Astrocyte (in vitro differentiated cells and primary cell): ENCODE measurements around the gene KRT6C. TPM values are rescaled to one million over a fixed set of nuclear protein-coding genes. Genes with fewer than 3 reads are reported as not detected.
A peak's percentile ranks its signal among the peaks of the same experiment; 100 is the strongest.

Experiments used
- DNase-seq: peaks from one replicate; pipeline ENCODE4 v3.0.0-alpha.2; 2010; ENCODE audit warnings: low read depth
- FAIRE-seq: peaks from 2 replicates; lab custom pipeline; 2011; peaks lifted over from hg19 to GRCh38; lab: Jason Lieb, UNC
- H2AFZ ChIP-seq: 2 replicates; pipeline ENCODE4 v1.6.0; 2012; ENCODE audit warnings: low read depth, low read length, inconsistent platforms
- H3K27ac ChIP-seq: 2 replicates; pipeline ENCODE4 v1.5.1; 2011; ENCODE audit warnings: low read depth, low read length, inconsistent platforms
- H3K27me3 ChIP-seq: 2 replicates; pipeline ENCODE4 v1.6.0; 2011; ENCODE audit warnings: low read length, inconsistent platforms; ENCODE audit not compliant: insufficient read depth
- H3K36me3 ChIP-seq: 2 replicates; pipeline ENCODE4 v1.5.1; 2011; ENCODE audit warnings: low read length, inconsistent platforms; ENCODE audit not compliant: insufficient read depth
- H3K4me1 ChIP-seq: 2 replicates; pipeline ENCODE4 v1.5.1; 2011; ENCODE audit warnings: low read length, inconsistent platforms; ENCODE audit not compliant: insufficient read depth
- H3K4me2 ChIP-seq: 2 replicates; pipeline ENCODE4 v1.6.0; 2012; ENCODE audit warnings: low read length, inconsistent platforms
- H3K4me3 ChIP-seq: 2 replicates; pipeline ENCODE4 v1.5.1; 2011; ENCODE audit warnings: low read depth, mild to moderate bottlenecking, low read length, inconsistent platforms; ENCODE audit not compliant: insufficient read depth
- H3K79me2 ChIP-seq: 2 replicates; pipeline ENCODE4 v1.6.0; 2012; ENCODE audit warnings: mild to moderate bottlenecking, low read length, inconsistent platforms; ENCODE audit not compliant: insufficient read depth
- H3K9ac ChIP-seq: 2 replicates; pipeline ENCODE4 v1.6.0; 2012; ENCODE audit warnings: mild to moderate bottlenecking, low read length, inconsistent platforms
- H3K9me3 ChIP-seq: 2 replicates; pipeline ENCODE4 v1.5.1; 2012; ENCODE audit warnings: low read depth, mild to moderate bottlenecking, low read length, inconsistent platforms; ENCODE audit not compliant: insufficient read depth
- H4K20me1 ChIP-seq: 2 replicates; pipeline ENCODE4 v1.6.0; 2012; ENCODE audit warnings: low read length, inconsistent platforms; ENCODE audit not compliant: insufficient read depth
- H3K27ac Mint-ChIP-seq: one replicate; pipeline ENCODE4 v1.8.0; 2021; ENCODE audit warnings: mild to moderate bottlenecking, mixed read lengths; ENCODE audit not compliant: unreplicated experiment
- H3K27me3 Mint-ChIP-seq: one replicate; pipeline ENCODE4 v1.8.0; 2021; ENCODE audit warnings: low read depth, mixed read lengths; ENCODE audit not compliant: unreplicated experiment
- H3K36me3 Mint-ChIP-seq: one replicate; pipeline ENCODE4 v1.8.0; 2021; ENCODE audit warnings: low read depth, mixed read lengths; ENCODE audit not compliant: unreplicated experiment
- H3K4me1 Mint-ChIP-seq: one replicate; pipeline ENCODE4 v1.8.0; 2021; ENCODE audit warnings: low read depth, mixed read lengths; ENCODE audit not compliant: unreplicated experiment
- H3K4me3 Mint-ChIP-seq: one replicate; pipeline ENCODE4 v1.8.0; 2021; ENCODE audit warnings: mild to moderate bottlenecking, moderate library complexity, mixed read lengths; ENCODE audit not compliant: unreplicated experiment
- H3K9me3 Mint-ChIP-seq: one replicate; pipeline ENCODE4 v1.8.0; 2021; ENCODE audit warnings: mild to moderate bottlenecking, mixed read lengths; ENCODE audit not compliant: unreplicated experiment
- EZH2 ChIP-seq: IDR thresholded peaks from 2 replicates; pipeline ENCODE4 v1.6.1; 2012; ENCODE audit warnings: mild to moderate bottlenecking, low read length, inconsistent platforms; ENCODE audit not compliant: insufficient read depth
- total RNA-seq: library from RNA; stranded (reverse); gene quantifications from 2 replicates; pipeline ENCODE4 v1.2.1, GENCODE V29; 2021
- TF ChIP-seq, protein P1 (sequence below): IDR thresholded peaks from 2 replicates; pipeline ENCODE4 v1.5.1; 2011; ENCODE audit warnings: low read depth, mild to moderate bottlenecking, inconsistent platforms, low read length, moderate library complexity; ENCODE audit not compliant: insufficient read depth

The KRT6C gene
- total RNA-seq, 1 donor from 2014 or later, result not detected

DNA sequence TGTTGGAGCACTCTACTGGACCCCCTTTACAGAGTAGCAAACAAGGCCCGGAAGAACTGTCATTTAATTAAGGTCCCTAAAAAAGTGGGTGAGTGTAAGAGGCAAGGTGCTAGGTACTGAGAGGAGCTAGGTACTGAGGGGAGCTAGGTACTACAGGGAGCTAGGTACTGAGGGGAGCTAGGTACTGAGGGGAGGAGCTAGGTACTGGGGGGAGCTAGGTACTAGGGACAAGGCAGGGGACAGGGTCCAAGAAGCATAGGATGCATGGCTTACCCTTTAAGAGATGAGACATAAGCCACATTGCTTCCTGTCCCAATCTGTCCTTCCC, 41.7 kb upstream of the KRT6C start:
- H3K9ac ChIP-seq, result no peak overlapping the region
- FAIRE-seq (no peak), DNase-seq (no peak)
- no peak overlapping the region for H2AFZ ChIP-seq
- no peak overlapping the region for H3K27ac ChIP-seq
- H3K27ac Mint-ChIP-seq, result peak overlapping the region; percentile 27
- H3K9me3 ChIP-seq, result no peaks in the 10 kb centered on the region
- no peaks in the 10 kb centered on the region for H3K36me3 ChIP-seq
- H3K79me2 ChIP-seq, result no peaks in the 10 kb centered on the region
- H3K4me2 ChIP-seq, result no peak overlapping the region
- H3K27me3 Mint-ChIP-seq, result peaks cover 49% of the 10 kb centered on the region
- H3K27me3 ChIP-seq, result peaks cover 8% of the 10 kb centered on the region
- H4K20me1 ChIP-seq, result no peaks in the 10 kb centered on the region
- no peaks in the 10 kb centered on the region for H3K9me3 Mint-ChIP-seq
- H3K4me1 ChIP-seq, result no peaks in the 10 kb centered on the region
- H3K4me3 Mint-ChIP-seq, result no peak overlapping the region
- H3K4me1 Mint-ChIP-seq, result no peaks in the 10 kb centered on the region
- H3K36me3 Mint-ChIP-seq, result peaks cover 3% of the 10 kb centered on the region
- TF ChIP-seq, protein P1, sequence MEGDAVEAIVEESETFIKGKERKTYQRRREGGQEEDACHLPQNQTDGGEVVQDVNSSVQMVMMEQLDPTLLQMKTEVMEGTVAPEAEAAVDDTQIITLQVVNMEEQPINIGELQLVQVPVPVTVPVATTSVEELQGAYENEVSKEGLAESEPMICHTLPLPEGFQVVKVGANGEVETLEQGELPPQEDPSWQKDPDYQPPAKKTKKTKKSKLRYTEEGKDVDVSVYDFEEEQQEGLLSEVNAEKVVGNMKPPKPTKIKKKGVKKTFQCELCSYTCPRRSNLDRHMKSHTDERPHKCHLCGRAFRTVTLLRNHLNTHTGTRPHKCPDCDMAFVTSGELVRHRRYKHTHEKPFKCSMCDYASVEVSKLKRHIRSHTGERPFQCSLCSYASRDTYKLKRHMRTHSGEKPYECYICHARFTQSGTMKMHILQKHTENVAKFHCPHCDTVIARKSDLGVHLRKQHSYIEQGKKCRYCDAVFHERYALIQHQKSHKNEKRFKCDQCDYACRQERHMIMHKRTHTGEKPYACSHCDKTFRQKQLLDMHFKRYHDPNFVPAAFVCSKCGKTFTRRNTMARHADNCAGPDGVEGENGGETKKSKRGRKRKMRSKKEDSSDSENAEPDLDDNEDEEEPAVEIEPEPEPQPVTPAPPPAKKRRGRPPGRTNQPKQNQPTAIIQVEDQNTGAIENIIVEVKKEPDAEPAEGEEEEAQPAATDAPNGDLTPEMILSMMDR, result no peak
- no peak for TF ChIP-seq EZH2
- no peak overlapping the region for H3K4me3 ChIP-seq

DNA sequence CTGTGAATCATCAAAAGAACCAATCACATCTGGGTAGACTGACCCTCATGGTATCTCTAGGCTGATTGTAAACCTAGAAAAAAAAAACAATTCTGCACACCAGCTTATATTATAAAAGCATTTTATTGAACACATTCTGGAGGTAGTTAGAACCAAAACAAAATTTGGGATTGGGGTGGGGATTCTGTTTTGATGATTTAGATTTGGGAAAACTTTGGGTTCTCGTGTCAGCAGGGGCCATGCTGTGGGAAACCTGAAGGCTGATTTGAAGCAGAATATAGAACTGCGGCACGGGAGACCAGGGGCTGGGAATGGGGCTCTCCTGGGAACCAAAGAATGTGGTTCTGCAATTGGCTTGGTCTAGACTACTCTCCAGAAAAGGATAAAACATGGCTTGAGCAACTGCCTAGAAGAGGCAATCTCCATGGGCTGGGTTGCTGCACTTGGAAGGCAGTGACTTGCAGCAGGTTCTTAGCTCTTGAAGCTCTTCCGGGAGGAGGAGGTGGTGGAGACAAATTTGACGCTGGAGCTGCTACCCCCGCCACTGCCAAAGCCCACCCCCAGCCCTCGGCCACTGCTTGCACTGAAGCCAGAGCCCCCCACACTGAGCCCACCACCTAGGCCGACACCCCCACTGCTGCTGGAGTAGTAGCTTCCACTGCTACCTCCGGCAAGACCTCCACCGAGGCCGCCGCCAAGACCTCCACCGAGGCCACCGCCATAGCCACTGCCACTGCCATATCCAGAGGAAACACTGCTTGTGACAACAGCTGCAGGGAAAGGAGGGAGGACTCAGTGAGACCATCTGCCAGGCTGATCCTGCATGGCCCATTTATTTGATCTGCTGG, 41.1 kb upstream of the KRT6C start:
- no peaks in the 10 kb centered on the region for H3K4me1 ChIP-seq
- no peak for DNase-seq
- no peak overlapping the region for H3K4me2 ChIP-seq
- H3K4me3 ChIP-seq, result no peak overlapping the region
- Mint-ChIP-seq H3K4me3 (no peak overlapping the region), H3K27me3 (peaks cover 45% of the 10 kb centered on the region), H3K36me3 (peaks cover 3% of the 10 kb centered on the region), H3K4me1 (no peaks in the 10 kb centered on the region), H3K27ac (peak overlapping the region; percentile 27), H3K9me3 (no peaks in the 10 kb centered on the region)
- no peaks in the 10 kb centered on the region for H3K36me3 ChIP-seq
- peaks cover 8% of the 10 kb centered on the region for H3K27me3 ChIP-seq
- TF ChIP-seq, protein P1, result no peak
- no peak overlapping the region for H3K9ac ChIP-seq
- no peaks in the 10 kb centered on the region for H3K79me2 ChIP-seq
- H3K9me3 ChIP-seq, result no peaks in the 10 kb centered on the region
- no peak overlapping the region for H2AFZ ChIP-seq
- H4K20me1 ChIP-seq, result no peaks in the 10 kb centered on the region
- FAIRE-seq, result no peak
- no peak overlapping the region for H3K27ac ChIP-seq

DNA sequence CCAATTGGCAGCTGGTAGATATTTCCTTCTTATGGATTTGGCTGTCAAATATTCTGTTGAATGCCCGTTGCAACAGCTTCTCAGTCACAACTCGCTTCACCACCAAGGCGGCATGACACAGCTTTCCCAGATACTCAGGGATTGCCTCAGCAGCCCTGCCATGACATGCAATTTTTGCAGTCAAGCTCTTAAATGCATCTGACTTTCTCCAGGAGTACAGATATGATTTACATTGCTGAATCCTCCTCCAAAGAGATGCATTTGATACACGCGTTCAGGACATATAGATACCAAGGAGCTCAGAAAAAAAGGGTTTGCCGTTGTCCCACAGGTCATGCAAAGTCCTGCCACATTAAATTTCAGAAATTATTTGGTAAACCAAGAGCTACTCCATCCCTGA, 40.1 kb upstream of the KRT6C start:
- H3K4me2 ChIP-seq, result no peak overlapping the region
- H4K20me1 ChIP-seq, result no peaks in the 10 kb centered on the region
- no peak overlapping the region for H3K27ac ChIP-seq
- no peak for FAIRE-seq
- H2AFZ ChIP-seq, result no peak overlapping the region
- TF ChIP-seq, protein P1, result no peak
- no peaks in the 10 kb centered on the region for H3K9me3 Mint-ChIP-seq
- H3K27me3 Mint-ChIP-seq, result peaks cover 36% of the 10 kb centered on the region
- H3K9me3 ChIP-seq, result no peaks in the 10 kb centered on the region
- H3K79me2 ChIP-seq, result no peaks in the 10 kb centered on the region
- H3K27ac Mint-ChIP-seq, result no peak overlapping the region
- DNase-seq, result no peak
- H3K36me3 ChIP-seq, result no peaks in the 10 kb centered on the region
- H3K9ac ChIP-seq, result no peak overlapping the region
- H3K4me3 ChIP-seq, result no peak overlapping the region
- H3K4me3 Mint-ChIP-seq, result no peak overlapping the region
- H3K36me3 Mint-ChIP-seq, result peaks cover 3% of the 10 kb centered on the region
- H3K4me1 Mint-ChIP-seq, result no peaks in the 10 kb centered on the region
- peaks cover 7% of the 10 kb centered on the region for H3K27me3 ChIP-seq
- no peaks in the 10 kb centered on the region for H3K4me1 ChIP-seq
